GM12891 (cell line): ENCODE data around the gene NPIPA3. TPM values are rescaled to one million over a fixed set of nuclear protein-coding genes. Genes with fewer than 3 reads are reported as not detected.
"Not testable (repeated sequence)": the region's sequence is repeated elsewhere in the genome, so short reads cannot be mapped to it uniquely, and the experiment has no call there.

Experiments
- DNase-seq: peaks from one replicate; pipeline ENCODE4 v3.0.0; 2011; ENCODE audit warnings: low spot score; ENCODE audit not compliant: insufficient read length
- FAIRE-seq: peaks from 2 replicates; lab custom pipeline; 2011; peaks lifted over from hg19 to GRCh38; lab: Jason Lieb, UNC
- PAX5 ChIP-seq: IDR thresholded peaks from 2 replicates; pipeline ENCODE4 v1.6.1; 2011; ENCODE audit warnings: low read length, moderate library complexity, mild to moderate bottlenecking; ENCODE audit not compliant: insufficient read depth, severe bottlenecking
- POLR2A ChIP-seq: IDR thresholded peaks from 2 replicates; pipeline ENCODE4 v1.6.1; 2011; ENCODE audit warnings: low read depth, low read length, control low read depth
- POLR2AphosphoS5 ChIP-seq: IDR thresholded peaks from 2 replicates; pipeline ENCODE4 v1.6.1; 2011; ENCODE audit warnings: low read depth, low read length, control low read depth
- POU2F2 ChIP-seq: IDR thresholded peaks from 2 replicates; pipeline ENCODE4 v1.6.1; 2011; ENCODE audit warnings: low read depth, mild to moderate bottlenecking, control low read depth, low read length, moderate library complexity
- SPI1 ChIP-seq: IDR thresholded peaks from 2 replicates; pipeline ENCODE4 v1.6.1; 2011; ENCODE audit warnings: low read depth, low read length, control low read depth
- TAF1 ChIP-seq: IDR thresholded peaks from 2 replicates; pipeline ENCODE4 v1.6.1; 2011; ENCODE audit warnings: low read depth, low read length, control low read depth
- polyA plus RNA-seq: library from polyadenylated mRNA; unstranded; fragments of >200 nt; gene quantifications from one replicate; pipeline ENCODE4 v1.2.1, GENCODE V29; 2012; ENCODE audit warnings: low read depth, missing spikeins, inconsistent platforms; ENCODE audit not compliant: missing spikeins

The NPIPA3 gene
- polyA plus RNA-seq = 3.2 TPM

- FAIRE-seq = peak; percentile 71
- not testable (repeated sequence) for DNase-seq
Observed at GRCh38 chr16:14703156-14704011, at the start of gene NPIPA3. Gene NPIPA3 (plus strand): TSS chr16:14703411. CDS start chr16:14708944, 5,533 bp downstream.

- DNase-seq (peak; percentile 19), FAIRE-seq (peak; percentile 85)
- TF ChIP-seq POU2F2 (peak; percentile 65; the same call in 1 of the 2 replicates), PAX5 (no peak)
Observed at GRCh38 chr16:14658063-14658462, 45.1 kb upstream of the NPIPA3 start.

GRCh38 chr16:14667347-14668266 is 35.6 kb upstream of the NPIPA3 start:
- TF ChIP-seq POLR2A (no peak), TAF1 (no peak), SPI1 (no peak), POLR2AphosphoS5 (no peak), POU2F2 (no peak), PAX5 (no peak)
- DNase-seq (no peak), FAIRE-seq (no peak)

- DNase-seq (no peak), FAIRE-seq (no peak)
- no peak for TF ChIP-seq POU2F2
- TF ChIP-seq PAX5 = no peak
Observed at GRCh38 chr16:14668556-14669223, 34.5 kb upstream of the NPIPA3 start.

- TF ChIP-seq TAF1 (no peak), POLR2AphosphoS5 (no peak), POU2F2 (no peak), PAX5 (no peak), SPI1 (no peak), POLR2A (no peak)
Observed at GRCh38 chr16:14669776-14670175, 33.4 kb upstream of the NPIPA3 start.

GRCh38 chr16:14672403-14672971 is 30.7 kb upstream of the NPIPA3 start:
- FAIRE-seq = peak; percentile 81

More at GRCh38 chr16:14669776-14670175, 33.4 kb upstream of the NPIPA3 start:
- FAIRE-seq (no peak), DNase-seq (no peak)

GRCh38 chr16:14676633-14677032 is 26.6 kb upstream of the NPIPA3 start:
- TF ChIP-seq POLR2AphosphoS5 = no peak
- no peak for TF ChIP-seq POLR2A
- TF ChIP-seq SPI1 = no peak
- TF ChIP-seq TAF1 = no peak
- TF ChIP-seq PAX5 = no peak
- TF ChIP-seq POU2F2 = no peak
- DNase-seq = no peak
- FAIRE-seq = no peak

More at GRCh38 chr16:14672403-14672971, 30.7 kb upstream of the NPIPA3 start:
- DNase-seq = peak; percentile 48
- TF ChIP-seq POLR2A = no peak
- peak; percentile 79 for TF ChIP-seq PAX5
- TF ChIP-seq POLR2AphosphoS5 = no peak
- no peak for TF ChIP-seq POU2F2
- TF ChIP-seq TAF1 = no peak
- TF ChIP-seq SPI1 = peak; percentile 55

- FAIRE-seq (no peak), DNase-seq (no peak)
- no peak for TF ChIP-seq PAX5
- no peak for TF ChIP-seq SPI1
- no peak for TF ChIP-seq POLR2A
- no peak for TF ChIP-seq POLR2AphosphoS5
- TF ChIP-seq TAF1 = no peak
- no peak for TF ChIP-seq POU2F2
Observed at GRCh38 chr16:14677627-14678026, 25.6 kb upstream of the NPIPA3 start.

GRCh38 chr16:14678748-14679497 is 24.3 kb upstream of the NPIPA3 start:
- DNase-seq (no peak), FAIRE-seq (no peak)
- TF ChIP-seq POLR2A (no peak), PAX5 (no peak), POLR2AphosphoS5 (no peak), POU2F2 (no peak), SPI1 (no peak), TAF1 (no peak)

- DNase-seq, FAIRE-seq: not testable (repeated sequence)
Observed at GRCh38 chr16:14680396-14680795, 22.8 kb upstream of the NPIPA3 start.
